Brain microvascular endothelial cell (primary cell): ENCODE data around the gene TLL1.

Experiments
- DNase-seq: peaks from one replicate; pipeline ENCODE4 v3.0.0-alpha.2; 2020
- H3K27ac ChIP-seq: fragments of 250-450 bp; sonication (Bioruptor Pico); 2 replicates; pipeline ENCODE4 v1.5.1; 2020; ENCODE audit warnings: mild to moderate bottlenecking, moderate library complexity
- H3K27me3 ChIP-seq: fragments of 250-450 bp; sonication (Bioruptor Pico); replicated peaks from 2 replicates; pipeline ENCODE4 v1.5.1; 2020; ENCODE audit warnings: mild to moderate bottlenecking
- H3K36me3 ChIP-seq: fragments of 250-450 bp; sonication (Bioruptor Pico); replicated peaks from 2 replicates; pipeline ENCODE4 v1.5.1; 2020; ENCODE audit warnings: mild to moderate bottlenecking
- H3K4me3 ChIP-seq: 2 replicates; pipeline ENCODE4 v1.5.1; 2011; ENCODE audit warnings: low read depth, mild to moderate bottlenecking, control low read depth, low read length, moderate library complexity
- in situ Hi-C: cut with HindIII; loops from 2 replicates; pipeline ENCODE4 v1.10.0; 2017; ENCODE audit warnings: low sequenced_read_pairs, low pct_ligation_motif_present
- TF ChIP-seq, protein P1 (sequence below): IDR thresholded peaks from 2 replicates; pipeline ENCODE4 v1.5.1; 2011; ENCODE audit warnings: low read depth, mild to moderate bottlenecking, moderate library complexity, low read length, control low read depth, inconsistent platforms; ENCODE audit errors: missing control alignments

TLL1 gene

DNA sequence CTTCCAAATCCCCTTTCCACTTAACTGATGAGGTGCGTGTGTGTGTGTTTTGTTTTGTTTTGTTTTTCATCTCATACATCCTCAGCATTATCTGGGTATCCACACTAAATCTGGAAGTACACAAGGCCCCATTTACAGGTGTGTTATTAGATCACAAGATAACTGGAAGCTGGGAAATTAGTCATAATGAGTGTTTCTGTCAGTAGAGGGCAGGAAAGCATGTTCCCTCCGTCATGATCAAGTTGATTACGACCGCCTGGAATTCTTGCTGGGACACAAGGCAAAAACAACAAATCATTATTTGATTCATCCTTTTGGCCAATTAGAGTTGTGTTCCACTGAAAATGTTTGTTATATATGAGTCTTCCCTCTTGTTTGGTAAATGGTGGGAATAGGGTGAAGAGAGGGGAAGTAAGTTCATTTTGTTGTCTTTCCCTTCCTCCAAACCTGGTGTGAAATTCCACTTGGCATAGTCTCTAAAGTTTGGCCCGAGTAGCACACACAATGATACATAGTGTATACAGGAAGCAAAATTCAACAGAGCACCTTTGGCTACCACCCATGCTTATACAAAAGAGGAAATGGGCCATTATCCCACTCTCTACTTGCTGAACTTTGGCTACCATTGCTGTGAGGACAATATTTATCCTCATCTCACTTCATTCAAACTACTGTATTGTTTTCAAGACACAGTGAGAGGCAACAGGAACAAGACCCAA, 33.3 kb upstream of the TLL1 start:
- H3K36me3 ChIP-seq: no peaks in the 10 kb centered on the region
- H3K27me3 ChIP-seq: no peaks in the 10 kb centered on the region
- H3K27ac ChIP-seq: no peak overlapping the region
- no peak for DNase-seq
- no peak overlapping the region for H3K4me3 ChIP-seq
- TF ChIP-seq, protein P1, sequence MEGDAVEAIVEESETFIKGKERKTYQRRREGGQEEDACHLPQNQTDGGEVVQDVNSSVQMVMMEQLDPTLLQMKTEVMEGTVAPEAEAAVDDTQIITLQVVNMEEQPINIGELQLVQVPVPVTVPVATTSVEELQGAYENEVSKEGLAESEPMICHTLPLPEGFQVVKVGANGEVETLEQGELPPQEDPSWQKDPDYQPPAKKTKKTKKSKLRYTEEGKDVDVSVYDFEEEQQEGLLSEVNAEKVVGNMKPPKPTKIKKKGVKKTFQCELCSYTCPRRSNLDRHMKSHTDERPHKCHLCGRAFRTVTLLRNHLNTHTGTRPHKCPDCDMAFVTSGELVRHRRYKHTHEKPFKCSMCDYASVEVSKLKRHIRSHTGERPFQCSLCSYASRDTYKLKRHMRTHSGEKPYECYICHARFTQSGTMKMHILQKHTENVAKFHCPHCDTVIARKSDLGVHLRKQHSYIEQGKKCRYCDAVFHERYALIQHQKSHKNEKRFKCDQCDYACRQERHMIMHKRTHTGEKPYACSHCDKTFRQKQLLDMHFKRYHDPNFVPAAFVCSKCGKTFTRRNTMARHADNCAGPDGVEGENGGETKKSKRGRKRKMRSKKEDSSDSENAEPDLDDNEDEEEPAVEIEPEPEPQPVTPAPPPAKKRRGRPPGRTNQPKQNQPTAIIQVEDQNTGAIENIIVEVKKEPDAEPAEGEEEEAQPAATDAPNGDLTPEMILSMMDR: no peak
- in situ Hi-C loops: no loop called here

DNA sequence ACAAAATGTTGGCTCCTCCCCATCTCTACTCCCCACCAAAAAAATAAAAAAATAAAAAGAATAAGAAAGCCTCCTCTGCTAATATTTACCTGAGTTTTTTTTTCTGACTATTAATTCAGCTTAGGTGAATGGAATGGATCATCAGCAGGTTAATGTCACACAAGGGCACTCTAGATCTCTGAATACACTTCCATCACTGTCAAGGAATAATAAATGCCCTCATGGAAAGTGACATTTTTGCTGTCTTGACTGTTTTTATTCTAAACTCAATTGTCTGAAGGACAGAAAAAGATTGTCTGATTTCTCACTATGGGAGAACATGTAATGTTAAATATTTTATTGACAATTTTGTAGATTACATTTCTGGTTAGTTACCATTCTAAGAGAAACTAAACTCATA, 30.4 kb upstream of the TLL1 start:
- no peaks in the 10 kb centered on the region for H3K36me3 ChIP-seq
- no peak overlapping the region for H3K4me3 ChIP-seq
- H3K27me3 ChIP-seq: no peaks in the 10 kb centered on the region
- DNase-seq: no peak
- H3K27ac ChIP-seq: no peak overlapping the region
- TF ChIP-seq, protein P1: no peak
- in situ Hi-C loops: no loop called here

DNA sequence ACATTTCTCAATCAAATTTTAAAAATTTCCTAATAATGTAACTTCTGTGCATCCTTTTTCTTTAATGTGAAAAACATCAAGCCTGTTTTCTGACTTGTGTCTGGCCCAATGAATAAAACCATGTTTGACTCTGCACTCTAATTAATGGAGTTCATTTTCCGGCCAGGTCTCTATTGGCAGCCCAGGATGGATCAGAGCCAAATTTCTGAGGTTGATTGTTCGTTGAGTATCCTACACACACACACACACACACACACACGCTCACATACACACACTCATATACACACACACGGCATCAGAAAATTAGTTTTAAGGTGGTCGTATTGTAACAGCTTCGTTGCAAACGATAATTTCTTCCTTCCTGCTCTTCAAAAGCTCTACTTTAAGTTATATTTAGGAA, 28.9 kb upstream of the TLL1 start:
- in situ Hi-C loops: no loop called here
- TF ChIP-seq, protein P1: no peak
- no peak for DNase-seq
- no peaks in the 10 kb centered on the region for H3K27me3 ChIP-seq
- H3K4me3 ChIP-seq: no peak overlapping the region
- no peaks in the 10 kb centered on the region for H3K36me3 ChIP-seq
- H3K27ac ChIP-seq: no peak overlapping the region

DNA sequence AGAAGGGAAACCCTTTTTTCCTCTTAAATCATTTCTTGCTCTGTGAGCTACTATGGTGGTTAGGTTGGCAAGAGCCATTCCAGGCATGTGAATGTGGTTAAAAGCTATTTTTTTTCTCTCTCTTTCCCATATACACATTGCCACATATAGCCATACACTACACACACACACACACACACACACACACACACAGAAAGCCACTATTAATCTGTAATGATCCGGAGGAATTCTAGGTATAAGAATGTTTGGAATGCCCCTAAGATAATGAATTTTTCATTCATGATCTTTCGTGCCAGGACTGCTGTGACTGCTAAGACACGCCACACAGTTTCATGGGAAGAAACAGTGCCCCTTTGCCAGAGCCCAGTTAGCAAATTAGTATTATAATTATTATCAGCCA, 21.8 kb upstream of the TLL1 start:
- Histone ChIP-seq H3K27ac (no peak overlapping the region), H3K27me3 (no peaks in the 10 kb centered on the region), H3K4me3 (no peak overlapping the region), H3K36me3 (no peaks in the 10 kb centered on the region)
- in situ Hi-C loops: no loop called here
- DNase-seq: no peak
- TF ChIP-seq, protein P1: no peak

DNA sequence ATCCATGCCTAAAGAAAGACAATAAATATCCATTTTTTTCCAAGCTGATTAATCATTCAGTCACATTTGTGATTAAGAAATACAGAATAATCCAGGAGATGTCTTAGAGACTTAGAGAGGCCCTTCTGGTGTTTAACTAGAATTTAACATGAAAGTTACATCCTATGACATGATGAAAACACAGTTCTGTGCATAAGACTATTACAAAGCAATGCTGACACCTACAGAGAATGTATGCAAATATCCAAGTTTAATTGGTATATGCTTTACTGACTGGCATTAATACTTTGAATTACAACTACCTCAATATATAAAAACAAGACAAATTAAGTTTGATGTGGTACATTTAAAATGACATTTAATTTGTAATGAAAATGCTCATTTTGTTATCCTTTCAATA, 17.8 kb upstream of the TLL1 start:
- Histone ChIP-seq H3K27ac (no peak overlapping the region), H3K27me3 (no peaks in the 10 kb centered on the region), H3K4me3 (no peak overlapping the region), H3K36me3 (no peaks in the 10 kb centered on the region)
- DNase-seq: no peak
- in situ Hi-C loops: no loop called here
- TF ChIP-seq, protein P1: no peak

DNA sequence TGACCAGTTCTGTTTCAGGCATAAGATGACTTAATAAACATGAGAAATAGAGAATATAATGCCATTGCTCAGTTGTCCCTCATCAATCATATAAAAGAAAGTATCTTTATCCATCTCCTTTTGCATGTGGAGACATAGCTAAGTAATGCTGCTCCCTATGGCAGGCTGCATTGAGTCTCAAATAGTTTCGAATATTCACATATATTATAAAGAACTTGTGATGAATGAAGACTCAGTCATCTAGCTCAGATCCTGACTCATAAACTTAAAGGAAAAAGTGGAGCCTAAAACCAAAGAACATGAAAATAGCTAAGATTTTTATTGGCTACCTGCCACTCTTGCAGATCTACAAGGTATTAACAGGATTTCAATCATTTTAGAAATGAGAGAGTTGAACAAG, 11.7 kb upstream of the TLL1 start:
- DNase-seq: no peak
- Histone ChIP-seq H3K27ac (no peak overlapping the region), H3K27me3 (no peaks in the 10 kb centered on the region), H3K36me3 (no peaks in the 10 kb centered on the region), H3K4me3 (no peak overlapping the region)
- in situ Hi-C loops: no loop called here
- TF ChIP-seq, protein P1: no peak
